ENCODE results near the gene GPR158. TPM values are rescaled to one million over a fixed set of nuclear protein-coding genes. Genes with fewer than 3 reads are reported as not detected.

Gene GPR158
- total RNA-seq, 2 donors from 2014 or later: not detected

- Mint-ChIP-seq H3K36me3 (no peaks in the 10 kb centered on the region), H3K9me3 (peaks cover 2 to 4% of the 10 kb centered on the region in 2 donors), H3K27ac (no peak overlapping the region)
- ATAC-seq (no peak), DNase-seq (ENCODE audit: low spot score in 2 of 2) (no peak)
These were observed 377.6 kb downstream of the GPR158 start for GRCh38 chr10:25552283-25552919.

GRCh38 chr10:25555865-25556264 lies 381.1 kb downstream of the GPR158 start:
- DNase-seq (ENCODE audit: low spot score in 2 of 2) (no peak), ATAC-seq (no peak)
- H3K9me3 Mint-ChIP-seq: peaks cover 0 to 4% of the 10 kb centered on the region in 2 donors
- no peaks in the 10 kb centered on the region for H3K36me3 Mint-ChIP-seq
- no peak overlapping the region for H3K27ac Mint-ChIP-seq

- H3K27ac Mint-ChIP-seq: no peak overlapping the region
- DNase-seq (ENCODE audit: low spot score in 2 of 2) (no peak), ATAC-seq (no peak)
- no peaks in the 10 kb centered on the region for H3K36me3 Mint-ChIP-seq
- H3K9me3 Mint-ChIP-seq: peaks cover 0 to 4% of the 10 kb centered on the region in 2 donors
These were observed 381.7 kb downstream of the GPR158 start for GRCh38 chr10:25556457-25556856.

GRCh38 chr10:25557136-25557535 lies 382.3 kb downstream of the GPR158 start:
- no peak for ATAC-seq
- Mint-ChIP-seq H3K36me3 (no peaks in the 10 kb centered on the region), H3K27ac (no peak overlapping the region), H3K9me3 (peaks cover 0 to 4% of the 10 kb centered on the region in 2 donors)
- DNase-seq (ENCODE audit: low spot score in 2 of 2): no peak

GRCh38 chr10:25561758-25562157 lies 387.0 kb downstream of the GPR158 start:
- peaks cover 0 to 10% of the 10 kb centered on the region in 2 donors for H3K9me3 Mint-ChIP-seq
- no peak for DNase-seq (ENCODE audit: low spot score in 2 of 2)
- ATAC-seq: no peak
- no peak overlapping the region for H3K27ac Mint-ChIP-seq
- H3K36me3 Mint-ChIP-seq: no peaks in the 10 kb centered on the region

- Mint-ChIP-seq H3K27ac (no peak overlapping the region), H3K36me3 (no peaks in the 10 kb centered on the region), H3K9me3 (peaks cover 0 to 14% of the 10 kb centered on the region in 2 donors)
- no peak for DNase-seq (ENCODE audit: low spot score in 2 of 2)
- no peak for ATAC-seq
These were observed 387.7 kb downstream of the GPR158 start for GRCh38 chr10:25562547-25562946.

GRCh38 chr10:25564351-25564750 lies 389.6 kb downstream of the GPR158 start:
- Mint-ChIP-seq H3K9me3 (peaks cover 5 to 21% of the 10 kb centered on the region in 2 donors), H3K27ac (no peak overlapping the region), H3K36me3 (no peaks in the 10 kb centered on the region)
- DNase-seq (ENCODE audit: low spot score in 2 of 2): no peak
- ATAC-seq: no peak

- Mint-ChIP-seq H3K9me3 (peaks cover 5 to 21% of the 10 kb centered on the region in 2 donors), H3K27ac (no peak overlapping the region), H3K36me3 (no peaks in the 10 kb centered on the region)
- no peak for DNase-seq (ENCODE audit: low spot score in 2 of 2)
- no peak for ATAC-seq
These were observed 390.8 kb downstream of the GPR158 start for GRCh38 chr10:25565570-25565969.

GRCh38 chr10:25573316-25573715 lies 398.5 kb downstream of the GPR158 start:
- Mint-ChIP-seq H3K36me3 (no peaks in the 10 kb centered on the region), H3K9me3 (peaks cover 0 to 4% of the 10 kb centered on the region in 2 donors), H3K27ac (no peak overlapping the region)
- no peak for ATAC-seq
- no peak for DNase-seq (ENCODE audit: low spot score in 2 of 2)

- no peak for ATAC-seq
- no peaks in the 10 kb centered on the region for H3K36me3 Mint-ChIP-seq
These were observed 400.5 kb downstream of the GPR158 start for GRCh38 chr10:25575343-25575742.

GRCh38 chr10:25578061-25578460 lies 403.3 kb downstream of the GPR158 start:
- Mint-ChIP-seq H3K36me3 (no peaks in the 10 kb centered on the region), H3K27ac (no peak overlapping the region), H3K9me3 (peaks cover 0 to 6% of the 10 kb centered on the region in 2 donors)
- ATAC-seq: no peak
- DNase-seq (ENCODE audit: low spot score in 2 of 2): no peak

More at GRCh38 chr10:25575343-25575742, 400.5 kb downstream of the GPR158 start:
- Mint-ChIP-seq H3K27ac (no peak overlapping the region), H3K9me3 (peaks cover 0 to 4% of the 10 kb centered on the region in 2 donors)
- DNase-seq (ENCODE audit: low spot score in 2 of 2): no peak

GRCh38 chr10:25582961-25583360 lies 408.2 kb downstream of the GPR158 start:
- Mint-ChIP-seq H3K9me3 (peaks cover 9 to 10% of the 10 kb centered on the region in 2 donors), H3K27ac (no peak overlapping the region), H3K36me3 (peaks cover 0 to 7% of the 10 kb centered on the region in 2 donors)
- DNase-seq (ENCODE audit: low spot score in 2 of 2) (no peak), ATAC-seq (no peak)

- Mint-ChIP-seq H3K27ac (no peak overlapping the region), H3K36me3 (no peaks in the 10 kb centered on the region), H3K9me3 (peaks cover 9 to 16% of the 10 kb centered on the region in 2 donors)
- DNase-seq (ENCODE audit: low spot score in 2 of 2) (no peak), ATAC-seq (no peak)
These were observed 425.9 kb downstream of the GPR158 start for GRCh38 chr10:25600651-25601050.

- Mint-ChIP-seq H3K27ac (no peak overlapping the region), H3K36me3 (no peaks in the 10 kb centered on the region), H3K9me3 (no peaks in the 10 kb centered on the region)
- ATAC-seq (no peak), DNase-seq (ENCODE audit: low spot score in 2 of 2) (no peak)
These were observed 429.8 kb downstream of the GPR158 start for GRCh38 chr10:25604591-25604990.

- H3K36me3 Mint-ChIP-seq: no peaks in the 10 kb centered on the region
- no peak for ATAC-seq
- H3K9me3 Mint-ChIP-seq: peaks cover 13 to 19% of the 10 kb centered on the region in 2 donors
- H3K27ac Mint-ChIP-seq: no peak overlapping the region
- no peak for DNase-seq (ENCODE audit: low spot score in 2 of 2)
These were observed 439.9 kb downstream of the GPR158 start for GRCh38 chr10:25614652-25615051.

- H3K36me3 Mint-ChIP-seq: peaks cover 0 to 7% of the 10 kb centered on the region in 2 donors
- no peak for DNase-seq (ENCODE audit: low spot score in 2 of 2)
- no peak for ATAC-seq
- no peak overlapping the region for H3K27ac Mint-ChIP-seq
- H3K9me3 Mint-ChIP-seq: peaks cover 13 to 23% of the 10 kb centered on the region in 2 donors
These were observed 441.1 kb downstream of the GPR158 start for GRCh38 chr10:25615926-25616325.

GRCh38 chr10:25616903-25617592 lies 442.2 kb downstream of the GPR158 start:
- ATAC-seq (no peak), DNase-seq (ENCODE audit: low spot score in 2 of 2) (no peak)
- H3K36me3 Mint-ChIP-seq: peaks cover 0 to 7% of the 10 kb centered on the region in 2 donors
- H3K27ac Mint-ChIP-seq: no peak overlapping the region
- peaks cover 13 to 24% of the 10 kb centered on the region in 2 donors for H3K9me3 Mint-ChIP-seq

GRCh38 chr10:25627606-25628005 lies 452.8 kb downstream of the GPR158 start:
- ATAC-seq (no peak), DNase-seq (ENCODE audit: low spot score in 2 of 2) (no peak)
- Mint-ChIP-seq H3K36me3 (no peaks in the 10 kb centered on the region), H3K27ac (no peak overlapping the region), H3K9me3 (peaks cover 0 to 4% of the 10 kb centered on the region in 2 donors)
